ENCODE data around the gene NCBP2. TPM values are rescaled to one million over a fixed set of nuclear protein-coding genes. Genes with fewer than 3 reads are reported as not detected.

NCBP2 gene
- total RNA-seq, 1 donor = 57.9 TPM

- TF ChIP-seq CTCF (IDR thresholded peaks at IDR 0.05; ENCODE audit: insufficient read depth, low read depth, low read length) = no peak
- no peak overlapping the region for H3K4me3 ChIP-seq (ENCODE audit: low read depth, low read length)
- DNase-seq (ENCODE audit: low read depth) = no peak
Measured at GRCh38 chr3:196914866-196915265, 27.5 kb downstream of the NCBP2 start.

- no peak for DNase-seq (ENCODE audit: low read depth)
- no peak for TF ChIP-seq CTCF (IDR thresholded peaks at IDR 0.05; ENCODE audit: insufficient read depth, low read depth, low read length)
- no peak overlapping the region for H3K4me3 ChIP-seq (ENCODE audit: low read depth, low read length)
Measured at GRCh38 chr3:196903740-196904139, 38.6 kb downstream of the NCBP2 start.

GRCh38 chr3:196902296-196902695 lies 40.0 kb downstream of the NCBP2 start:
- no peak for DNase-seq (ENCODE audit: low read depth)
- H3K4me3 ChIP-seq (ENCODE audit: low read depth, low read length) = no peak overlapping the region
- no peak for TF ChIP-seq CTCF (IDR thresholded peaks at IDR 0.05; ENCODE audit: insufficient read depth, low read depth, low read length)

GRCh38 chr3:196901768-196902167 lies 40.6 kb downstream of the NCBP2 start:
- no peak overlapping the region for H3K4me3 ChIP-seq (ENCODE audit: low read depth, low read length)
- no peak for TF ChIP-seq CTCF (IDR thresholded peaks at IDR 0.05; ENCODE audit: insufficient read depth, low read depth, low read length)
- no peak for DNase-seq (ENCODE audit: low read depth)

- TF ChIP-seq CTCF (IDR thresholded peaks at IDR 0.05; ENCODE audit: insufficient read depth, low read depth, low read length) = no peak
Measured at GRCh38 chr3:196896229-196896628, 46.1 kb downstream of the NCBP2 start.

GRCh38 chr3:196894557-196895295 lies 47.6 kb downstream of the NCBP2 start:
- H3K4me3 ChIP-seq (ENCODE audit: low read depth, low read length) = no peak overlapping the region
- TF ChIP-seq CTCF (IDR thresholded peaks at IDR 0.05; ENCODE audit: insufficient read depth, low read depth, low read length) = no peak
- DNase-seq (ENCODE audit: low read depth) = no peak

More at GRCh38 chr3:196896229-196896628, 46.1 kb downstream of the NCBP2 start:
- DNase-seq (ENCODE audit: low read depth) = no peak
- no peak overlapping the region for H3K4me3 ChIP-seq (ENCODE audit: low read depth, low read length)

Data from fibroblast of villous mesenchyme (primary cell).